Muscle of leg (tissue), 11 donors: ENCODE results near the gene KRTAP3-1. TPM values are rescaled to one million over a fixed set of nuclear protein-coding genes. Genes with fewer than 3 reads are reported as not detected.
A peak's percentile ranks its signal among the peaks of the same experiment; 100 is the strongest.
"Not testable (repeated sequence)": the region's sequence is repeated elsewhere in the genome, so short reads cannot be mapped to it uniquely, and the experiment has no call there.

Experiments used
- DNase-seq: peaks from one replicate; pipeline ENCODE4 v3.0.0; 2013
- H3K27ac ChIP-seq: one replicate; pipeline ENCODE4 v1.5.1; 2013; ENCODE audit warnings: mild to moderate bottlenecking, low read length, control low read depth
- H3K27me3 ChIP-seq: one replicate; pipeline ENCODE4 v1.6.1; 2013; ENCODE audit warnings: low read length; ENCODE audit not compliant: control insufficient read depth, insufficient read depth
- H3K36me3 ChIP-seq: one replicate; pipeline ENCODE4 v1.6.1; 2013; ENCODE audit warnings: low read length; ENCODE audit not compliant: control insufficient read depth, insufficient read depth
- H3K4me1 ChIP-seq: one replicate; pipeline ENCODE4 v1.6.1; 2013; ENCODE audit warnings: low read length; ENCODE audit not compliant: control insufficient read depth, insufficient read depth
- H3K4me3 ChIP-seq: one replicate; pipeline ENCODE4 v1.5.1; 2013; ENCODE audit warnings: low read length, control low read depth
- H3K9me3 ChIP-seq: replicated peaks from 2 replicates; pipeline ENCODE4 v1.6.1; 2013; ENCODE audit warnings: low read depth, low read length; ENCODE audit not compliant: control insufficient read depth
- WGBS: methylation state at CpG from one replicate; pipeline ENCODE4 v1.1.5; 2013; ENCODE audit warnings: missing lambda C conversion rate; ENCODE audit not compliant: insufficient coverage; 5-methylcytosine and 5-hydroxymethylcytosine counted together
- polyA plus RNA-seq, 8 donors: library from polyadenylated mRNA; unstranded; fragments of 120-200 nt; gene quantifications; one replicate each; pipeline versions ENCODE4 v1.2.1 to v1.2.3, GENCODE V29; 2013; ENCODE audit warnings: inconsistent platforms in 1 of 8, low replicate concordance in 1 of 8; ENCODE audit not compliant: insufficient read length in 8 of 8, insufficient read depth in 1 of 8
- total RNA-seq: library from RNA; stranded (reverse); fragments of 120-200 nt; gene quantifications from one replicate; pipeline ENCODE4 v1.2.4, GENCODE V29; 2013

Gene KRTAP3-1
- total and polyA plus RNA-seq, 9 donors: not detected

- Histone ChIP-seq H3K27ac (no peak overlapping the region), H3K9me3 (no peaks in the 10 kb centered on the region), H3K4me1 (no peaks in the 10 kb centered on the region), H3K36me3 (no peaks in the 10 kb centered on the region), H3K27me3 (no peaks in the 10 kb centered on the region), H3K4me3 (no peak overlapping the region)
- WGBS: 27% methylated on average over 2 of the region's 5 CpGs
- no peak for DNase-seq
Observed at GRCh38 chr17:41002814-41003213, 6.1 kb downstream of the KRTAP3-1 start.

- Histone ChIP-seq H3K27me3 (no peaks in the 10 kb centered on the region), H3K4me1 (no peaks in the 10 kb centered on the region), H3K27ac (no peak overlapping the region), H3K36me3 (no peaks in the 10 kb centered on the region), H3K4me3 (no peak overlapping the region), H3K9me3 (no peaks in the 10 kb centered on the region)
- no peak for DNase-seq
- WGBS: 100% methylated on average over 2 of the region's 4 CpGs
Observed at GRCh38 chr17:41001795-41002194, 7.1 kb downstream of the KRTAP3-1 start.

DNA sequence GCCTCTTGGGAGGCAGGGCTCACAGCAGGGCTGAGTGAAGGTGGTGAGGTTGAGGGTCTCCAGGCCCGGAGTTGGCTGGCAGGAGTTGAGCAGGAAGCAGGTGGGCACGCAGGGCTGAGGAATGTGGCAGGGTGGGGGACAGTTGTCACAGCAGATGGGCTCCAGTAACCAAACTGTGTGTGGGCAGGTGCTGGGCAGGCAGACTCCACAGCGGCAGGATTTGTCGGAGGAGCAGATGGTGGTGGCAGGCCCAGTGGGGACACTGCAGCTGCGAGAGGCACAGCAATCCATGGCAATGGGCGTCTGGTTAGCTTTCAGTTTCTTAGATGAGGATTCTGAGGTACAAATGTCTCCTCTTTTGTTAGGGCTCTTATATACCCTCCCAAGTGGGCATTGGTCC is 9.4 kb downstream of the KRTAP3-1 start, which contains the start of gene KRTAP3-2:
KRTAP3-2 (minus strand) TSS at position 344 of the 400 bp plus-strand sequence; CDS start at position 291, 53 bp downstream.
- peak; percentile 26 for DNase-seq
- 65% methylated on average over 5 of the region's 6 CpGs for WGBS
- not testable (repeated sequence) for H3K27ac ChIP-seq, H3K4me1 ChIP-seq, H3K9me3 ChIP-seq, H3K36me3 ChIP-seq, H3K4me3 ChIP-seq, H3K27me3 ChIP-seq

GRCh38 chr17:40997361-40997760 is 11.6 kb downstream of the KRTAP3-1 start:
- no peak for DNase-seq
- no peaks in the 10 kb centered on the region for H3K36me3 ChIP-seq
- H3K4me1 ChIP-seq: no peaks in the 10 kb centered on the region
- no peaks in the 10 kb centered on the region for H3K9me3 ChIP-seq
- WGBS: 65% methylated on average over 2 of the region's 2 CpGs
- no peak overlapping the region for H3K4me3 ChIP-seq
- H3K27me3 ChIP-seq: peaks cover 3% of the 10 kb centered on the region
- H3K27ac ChIP-seq: no peak overlapping the region

DNA sequence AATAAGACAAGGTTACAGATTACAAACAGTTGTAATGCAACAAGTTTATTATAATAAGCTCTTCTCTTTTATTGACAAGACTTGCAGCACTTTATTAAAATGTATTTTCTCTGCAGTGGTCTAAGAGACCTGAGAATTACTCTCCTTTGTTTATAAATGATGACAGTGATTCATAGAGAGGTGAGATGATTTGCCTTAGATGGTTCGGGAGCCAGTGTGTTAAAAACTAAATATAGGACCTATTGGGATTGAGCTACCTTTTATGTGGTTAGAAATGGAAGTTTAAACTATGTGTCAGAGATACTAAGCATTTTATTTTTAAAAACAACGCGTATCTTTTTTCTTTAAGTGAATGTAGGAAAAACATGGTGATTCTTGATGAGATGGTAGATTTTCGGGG is 12.1 kb downstream of the KRTAP3-1 start:
- no peaks in the 10 kb centered on the region for H3K9me3 ChIP-seq
- no peaks in the 10 kb centered on the region for H3K4me1 ChIP-seq
- no peak for DNase-seq
- WGBS: 60% methylated on average over 1 of the region's 4 CpGs
- H3K4me3 ChIP-seq: no peak overlapping the region
- H3K27me3 ChIP-seq: peaks cover 3% of the 10 kb centered on the region
- H3K36me3 ChIP-seq: no peaks in the 10 kb centered on the region
- no peak overlapping the region for H3K27ac ChIP-seq

- H3K36me3 ChIP-seq: no peaks in the 10 kb centered on the region
- H3K9me3 ChIP-seq: no peaks in the 10 kb centered on the region
- H3K27me3 ChIP-seq: peaks cover 3% of the 10 kb centered on the region
- WGBS: no CpG with 5 or more reads among the region's 1 CpG
- no peak overlapping the region for H3K4me3 ChIP-seq
- no peaks in the 10 kb centered on the region for H3K4me1 ChIP-seq
- DNase-seq: no peak
- no peak overlapping the region for H3K27ac ChIP-seq
Observed at GRCh38 chr17:40995116-40995515, 13.8 kb downstream of the KRTAP3-1 start.

DNA sequence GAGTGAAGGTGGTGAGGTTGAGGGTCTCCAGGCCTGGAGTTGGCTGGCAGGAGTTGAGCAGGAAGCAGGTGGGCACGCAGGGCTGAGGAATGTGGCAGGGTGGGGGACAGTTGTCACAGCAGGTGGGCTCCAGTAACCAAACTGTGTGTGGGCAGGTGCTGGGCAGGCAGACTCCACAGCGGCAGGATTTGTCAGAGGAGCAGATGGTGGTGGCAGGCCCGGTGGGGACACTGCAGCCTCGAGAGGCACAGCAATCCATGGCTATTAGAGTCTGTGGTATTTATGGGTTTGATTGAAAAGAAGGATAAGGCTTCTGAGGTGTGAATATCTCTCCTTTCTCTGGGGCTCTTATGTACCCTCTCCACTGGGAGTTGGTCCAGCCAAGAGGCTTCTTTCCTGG is 15.1 kb downstream of the KRTAP3-1 start, which contains the start of gene KRTAP3-3:
KRTAP3-3 (minus strand) TSS at position 326 of the 400 bp plus-strand sequence; CDS start at position 259, 67 bp downstream.
- Histone ChIP-seq H3K9me3 (no peaks in the 10 kb centered on the region), H3K27ac (no peak within 1 kb of the TSS), H3K36me3 (no peaks in the 10 kb centered on the region), H3K4me3 (no peak within 1 kb of the TSS), H3K4me1 (no peaks in the 10 kb centered on the region), H3K27me3 (peaks cover 3% of the 10 kb centered on the region)
- DNase-seq: peak; percentile 25
- WGBS: no CpG with 5 or more reads among the region's 4 CpGs

GRCh38 chr17:40993084-40993483 is 15.8 kb downstream of the KRTAP3-1 start:
- DNase-seq: no peak
- Histone ChIP-seq H3K36me3 (no peaks in the 10 kb centered on the region), H3K27me3 (peaks cover 3% of the 10 kb centered on the region), H3K4me3 (no peak overlapping the region), H3K27ac (no peak overlapping the region), H3K4me1 (no peaks in the 10 kb centered on the region), H3K9me3 (no peaks in the 10 kb centered on the region)
- WGBS: no CpG with 5 or more reads among the region's 2 CpGs

DNA sequence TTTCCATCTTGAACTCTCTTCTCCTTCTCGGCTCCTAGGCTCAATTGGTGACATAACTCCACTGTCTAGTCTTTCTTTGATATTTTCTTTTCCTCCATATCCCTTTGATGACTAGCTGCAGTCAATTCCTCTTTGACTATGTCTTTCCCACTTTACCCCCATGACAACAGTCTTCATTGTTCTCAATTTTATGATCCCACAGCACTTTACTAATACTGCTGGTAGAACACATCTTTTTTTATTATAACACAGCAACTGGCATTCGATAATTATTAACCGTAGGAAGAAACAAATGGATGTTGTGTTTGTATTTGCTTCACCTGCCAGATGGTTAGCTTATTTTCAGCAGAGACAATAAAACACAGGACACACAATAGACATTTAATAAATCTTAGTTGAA is 16.3 kb downstream of the KRTAP3-1 start:
- Histone ChIP-seq H3K27me3 (peaks cover 3% of the 10 kb centered on the region), H3K9me3 (no peaks in the 10 kb centered on the region), H3K27ac (no peak overlapping the region), H3K4me3 (no peak overlapping the region), H3K4me1 (no peaks in the 10 kb centered on the region), H3K36me3 (no peaks in the 10 kb centered on the region)
- no peak for DNase-seq
- WGBS: 90% methylated on average over 1 of the region's 3 CpGs

GRCh38 chr17:40986920-40987319 is 22.0 kb downstream of the KRTAP3-1 start:
- Histone ChIP-seq H3K36me3 (no peaks in the 10 kb centered on the region), H3K4me3 (no peak overlapping the region), H3K27ac (no peak overlapping the region), H3K9me3 (no peaks in the 10 kb centered on the region), H3K27me3 (peaks cover 3% of the 10 kb centered on the region), H3K4me1 (no peaks in the 10 kb centered on the region)
- WGBS: 53% methylated on average over 3 of the region's 8 CpGs
- peak; percentile 15 for DNase-seq

- H3K4me1 ChIP-seq: peaks cover 14% of the 10 kb centered on the region
- no peak for DNase-seq
- H3K27me3 ChIP-seq: peaks cover 3% of the 10 kb centered on the region
- no peaks in the 10 kb centered on the region for H3K9me3 ChIP-seq
- H3K4me3 ChIP-seq: no peak within 1 kb of the TSS
- H3K36me3 ChIP-seq: no peaks in the 10 kb centered on the region
- WGBS: no CpG with 5 or more reads among the region's 3 CpGs
- no peak within 1 kb of the TSS for H3K27ac ChIP-seq
Observed at GRCh38 chr17:40984226-40984625, 24.7 kb downstream of the KRTAP3-1 start, which contains the start of gene KRT40. TSS of gene KRT40 (minus strand) at chr17:40984326. CDS start at chr17:40984273, 53 bp downstream.
